MG63 (cell line): ENCODE results near the gene CHST11. TPM values are rescaled to one million over a fixed set of nuclear protein-coding genes. Genes with fewer than 3 reads are reported as not detected.
"Not testable (repeated sequence)": the region's sequence is repeated elsewhere in the genome, so short reads cannot be mapped to it uniquely, and the experiment has no call there.

Experiments
- DNase-seq: peaks from one replicate; pipeline ENCODE4 v3.0.0-alpha.2; 2020
- H3K27me3 ChIP-seq: fragments of 250-450 bp; sonication (Bioruptor Pico); 2 replicates; pipeline ENCODE4 v1.5.1; 2020; ENCODE audit warnings: mild to moderate bottlenecking, moderate library complexity
- H3K36me3 ChIP-seq: fragments of 250-450 bp; sonication (Bioruptor Pico); 2 replicates; pipeline ENCODE4 v1.5.1; 2020; ENCODE audit warnings: mild to moderate bottlenecking, moderate library complexity
- H3K4me3 ChIP-seq: fragments of 250-450 bp; sonication (Bioruptor Pico); 2 replicates; pipeline ENCODE4 v1.5.1; 2020; ENCODE audit warnings: mild to moderate bottlenecking, moderate library complexity
- H3K9me3 ChIP-seq: fragments of 250-450 bp; sonication (Bioruptor Pico); 2 replicates; pipeline ENCODE4 v1.5.1; 2020; ENCODE audit warnings: mild to moderate bottlenecking, moderate library complexity
- total RNA-seq: library from RNA; depleted of rRNA; stranded (reverse); fragments of >200 nt; shearing (Covaris generic); gene quantifications from 2 replicates; pipeline ENCODE4 v1.2.3, GENCODE V29; 2014; ENCODE audit warnings: low replicate concordance

CHST11 gene
- total RNA-seq, 1 experiment from 2014 or later, result 0.13 TPM

- Histone ChIP-seq H3K9me3 (no peaks in the 10 kb centered on the region; the same call in 1 of the 2 replicates), H3K4me3 (no peak overlapping the region), H3K27me3 (no peaks in the 10 kb centered on the region), H3K36me3 (no peaks in the 10 kb centered on the region)
- DNase-seq, result no peak
Measured at GRCh38 chr12:104546575-104546974, 89.8 kb downstream of the CHST11 start.

- Histone ChIP-seq H3K4me3 (no peak overlapping the region), H3K36me3 (no peaks in the 10 kb centered on the region), H3K9me3 (no peaks in the 10 kb centered on the region; the same call in 1 of the 2 replicates), H3K27me3 (no peaks in the 10 kb centered on the region)
- DNase-seq, result no peak
Measured at GRCh38 chr12:104547235-104547634, 90.5 kb downstream of the CHST11 start.

GRCh38 chr12:104549815-104550480 is 93.2 kb downstream of the CHST11 start:
- no peak for DNase-seq
- Histone ChIP-seq H3K36me3 (no peaks in the 10 kb centered on the region), H3K9me3 (no peaks in the 10 kb centered on the region), H3K27me3 (no peaks in the 10 kb centered on the region), H3K4me3 (no peak overlapping the region)

GRCh38 chr12:104551313-104551931 is 94.7 kb downstream of the CHST11 start:
- Histone ChIP-seq H3K4me3 (no peak overlapping the region), H3K9me3 (no peaks in the 10 kb centered on the region), H3K27me3 (no peaks in the 10 kb centered on the region), H3K36me3 (no peaks in the 10 kb centered on the region)
- DNase-seq, result no peak

GRCh38 chr12:104553421-104553820 is 96.7 kb downstream of the CHST11 start:
- H3K36me3 ChIP-seq, result no peaks in the 10 kb centered on the region

GRCh38 chr12:104555648-104556047 is 98.9 kb downstream of the CHST11 start:
- no peaks in the 10 kb centered on the region for H3K9me3 ChIP-seq
- H3K4me3 ChIP-seq, result no peak overlapping the region
- no peak for DNase-seq
- no peaks in the 10 kb centered on the region for H3K27me3 ChIP-seq
- no peaks in the 10 kb centered on the region for H3K36me3 ChIP-seq

More at GRCh38 chr12:104553421-104553820, 96.7 kb downstream of the CHST11 start:
- Histone ChIP-seq H3K9me3 (no peaks in the 10 kb centered on the region), H3K4me3 (no peak overlapping the region), H3K27me3 (no peaks in the 10 kb centered on the region)
- no peak for DNase-seq

GRCh38 chr12:104557488-104558195 is 100.9 kb downstream of the CHST11 start:
- Histone ChIP-seq H3K36me3 (no peaks in the 10 kb centered on the region), H3K27me3 (no peaks in the 10 kb centered on the region), H3K9me3 (no peaks in the 10 kb centered on the region), H3K4me3 (no peak overlapping the region)
- no peak for DNase-seq

DNA sequence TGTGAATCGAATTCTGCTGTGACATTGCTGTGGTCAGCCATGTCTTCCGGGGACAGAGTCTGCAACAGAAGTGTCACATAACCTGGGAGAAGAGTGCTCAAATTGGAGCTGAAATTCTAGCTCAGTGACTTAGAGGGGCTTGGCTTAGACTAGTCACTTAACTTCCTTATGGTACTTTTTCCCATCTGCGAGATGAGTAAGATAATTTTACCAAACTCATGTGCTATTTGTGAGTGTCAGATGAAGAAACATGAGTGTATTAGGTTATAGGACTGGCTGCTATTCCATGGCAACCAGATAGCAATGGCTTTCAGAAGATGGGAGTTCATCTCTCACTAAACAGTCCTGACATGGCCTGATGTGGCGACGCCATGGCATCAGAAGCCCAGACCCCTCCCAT is 104.1 kb downstream of the CHST11 start:
- DNase-seq, result no peak
- no peaks in the 10 kb centered on the region for H3K9me3 ChIP-seq
- no peaks in the 10 kb centered on the region for H3K36me3 ChIP-seq
- H3K4me3 ChIP-seq, result no peak overlapping the region
- H3K27me3 ChIP-seq, result no peaks in the 10 kb centered on the region

DNA sequence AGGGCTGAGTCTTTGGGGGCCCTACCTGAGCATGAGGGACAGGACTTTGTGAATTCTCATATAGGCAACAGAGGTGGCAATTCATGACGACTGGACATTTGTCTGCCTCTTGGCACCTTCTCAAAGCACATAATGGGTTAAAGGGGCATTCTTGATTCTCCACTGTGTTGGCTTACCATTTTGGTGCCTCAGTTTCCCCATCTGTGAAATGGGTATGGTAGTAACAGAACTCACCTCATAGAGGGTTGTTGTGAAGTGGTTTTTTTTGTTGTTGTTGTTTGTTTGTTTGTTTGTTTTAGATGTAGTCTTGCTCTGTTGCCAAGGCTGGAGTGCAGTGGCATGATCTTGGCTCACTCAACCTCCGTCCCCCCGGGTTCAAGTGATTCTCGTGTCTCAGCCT is 106.0 kb downstream of the CHST11 start:
- no peaks in the 10 kb centered on the region for H3K9me3 ChIP-seq
- H3K4me3 ChIP-seq, result no peak overlapping the region
- H3K27me3 ChIP-seq, result no peaks in the 10 kb centered on the region
- no peak for DNase-seq
- H3K36me3 ChIP-seq, result no peaks in the 10 kb centered on the region

DNA sequence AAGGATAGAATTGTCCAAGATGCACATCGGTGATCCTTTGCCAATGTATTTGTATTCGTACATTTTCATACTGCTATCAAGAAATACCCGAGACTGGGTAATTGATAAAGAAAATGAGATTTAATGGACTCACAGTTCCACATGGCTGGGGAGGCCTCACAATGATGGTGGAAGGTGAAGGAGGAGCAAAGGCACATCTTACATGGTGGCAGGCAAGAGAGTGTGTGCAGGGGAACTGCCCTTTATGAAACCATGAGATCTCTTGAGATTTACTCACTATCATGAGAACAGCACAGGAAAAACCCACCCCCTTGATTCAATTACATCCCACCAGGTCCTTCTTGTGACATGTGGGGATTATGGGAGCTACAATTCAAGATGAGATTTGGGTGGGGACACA is 107.9 kb downstream of the CHST11 start:
- not testable (repeated sequence) for DNase-seq, H3K36me3 ChIP-seq, H3K4me3 ChIP-seq, H3K27me3 ChIP-seq, H3K9me3 ChIP-seq

DNA sequence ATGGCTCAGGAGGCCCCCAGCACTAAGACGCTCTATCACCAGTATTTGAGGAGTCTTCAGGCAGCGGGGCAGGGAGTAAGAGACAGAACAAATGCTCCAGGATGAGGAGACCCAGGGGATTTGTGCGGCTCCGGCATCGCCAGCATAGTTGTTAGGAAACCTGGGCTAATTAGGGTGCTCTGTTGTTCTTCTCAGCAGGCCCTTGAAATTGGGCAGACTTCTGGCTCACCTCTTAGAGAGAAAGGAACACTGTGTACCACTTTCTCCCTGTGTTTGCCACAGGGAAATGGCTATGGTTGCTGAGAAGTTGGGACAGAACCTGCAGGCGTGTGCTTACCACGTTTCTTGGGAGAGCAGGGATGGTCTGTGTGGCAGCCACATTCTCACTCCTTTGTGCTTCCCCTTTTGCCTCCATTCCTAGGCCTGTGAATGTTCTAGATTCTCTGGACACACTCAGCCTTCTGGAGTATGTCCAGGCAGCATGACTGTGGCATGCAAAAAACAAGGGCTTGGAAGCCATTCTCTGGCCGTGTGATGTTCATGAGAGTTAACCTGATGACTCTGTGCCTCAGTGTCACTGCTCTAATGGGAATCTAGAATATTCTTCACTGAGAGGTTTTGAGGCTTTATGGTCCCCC is 109.0 kb downstream of the CHST11 start:
- no peak for DNase-seq
- Histone ChIP-seq H3K27me3 (no peaks in the 10 kb centered on the region), H3K9me3 (no peaks in the 10 kb centered on the region), H3K4me3 (no peak overlapping the region), H3K36me3 (no peaks in the 10 kb centered on the region)

- no peak overlapping the region for H3K4me3 ChIP-seq
- DNase-seq, result no peak
- no peaks in the 10 kb centered on the region for H3K36me3 ChIP-seq
- H3K9me3 ChIP-seq, result no peaks in the 10 kb centered on the region
- H3K27me3 ChIP-seq, result no peaks in the 10 kb centered on the region
Measured at GRCh38 chr12:104566244-104566993, 109.7 kb downstream of the CHST11 start.

GRCh38 chr12:104567832-104568486 is 111.2 kb downstream of the CHST11 start:
- no peaks in the 10 kb centered on the region for H3K36me3 ChIP-seq
- DNase-seq, result no peak
- no peaks in the 10 kb centered on the region for H3K27me3 ChIP-seq
- no peak overlapping the region for H3K4me3 ChIP-seq
- no peaks in the 10 kb centered on the region for H3K9me3 ChIP-seq

DNA sequence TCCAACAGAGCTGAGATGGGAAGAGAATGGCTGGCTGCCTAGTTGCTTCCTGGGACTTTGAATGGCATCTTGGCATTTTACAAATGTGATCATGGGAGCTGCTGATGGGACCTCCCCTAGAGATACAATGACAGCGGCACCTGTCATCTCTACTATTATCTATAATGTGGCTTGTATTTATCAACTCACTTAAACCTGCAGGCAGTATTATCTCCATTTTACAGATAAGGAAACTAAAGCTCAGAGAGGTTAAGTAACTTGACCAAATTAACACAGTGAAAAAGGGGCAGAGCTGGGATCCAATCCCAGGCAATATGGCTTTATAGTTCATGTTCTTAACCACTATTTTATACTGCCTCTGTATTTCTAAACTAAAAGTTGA is 111.7 kb downstream of the CHST11 start:
- Histone ChIP-seq H3K4me3 (no peak overlapping the region), H3K36me3 (no peaks in the 10 kb centered on the region), H3K9me3 (no peaks in the 10 kb centered on the region), H3K27me3 (no peaks in the 10 kb centered on the region)
- DNase-seq, result no peak

DNA sequence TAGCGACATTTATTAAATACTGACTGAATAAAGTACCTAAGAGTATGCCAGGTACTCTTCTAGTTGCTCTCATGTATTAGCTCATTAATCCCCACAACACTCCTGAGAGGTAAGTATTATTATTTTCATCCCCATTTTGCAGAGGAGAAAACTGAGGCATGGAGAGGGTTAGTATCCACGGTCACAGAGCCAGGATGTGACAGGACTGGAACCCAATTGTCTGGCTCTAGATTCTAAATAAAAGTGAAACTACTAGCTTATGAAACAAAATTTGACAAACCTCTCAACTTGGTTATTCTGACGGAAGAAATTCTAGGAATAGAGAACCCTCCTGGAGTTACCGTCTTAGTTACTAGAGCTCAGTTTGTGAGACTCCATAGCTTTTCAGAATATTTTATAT is 112.2 kb downstream of the CHST11 start:
- no peaks in the 10 kb centered on the region for H3K36me3 ChIP-seq
- H3K27me3 ChIP-seq, result no peaks in the 10 kb centered on the region
- DNase-seq, result no peak
- H3K4me3 ChIP-seq, result no peak overlapping the region
- no peaks in the 10 kb centered on the region for H3K9me3 ChIP-seq
